Measurements from ENCODE around the gene IFT52. TPM values are rescaled to one million over a fixed set of nuclear protein-coding genes. Genes with fewer than 3 reads are reported as not detected.

The IFT52 gene
- total RNA-seq, 1 experiment from 2014 or later: 46.4 TPM

DNA sequence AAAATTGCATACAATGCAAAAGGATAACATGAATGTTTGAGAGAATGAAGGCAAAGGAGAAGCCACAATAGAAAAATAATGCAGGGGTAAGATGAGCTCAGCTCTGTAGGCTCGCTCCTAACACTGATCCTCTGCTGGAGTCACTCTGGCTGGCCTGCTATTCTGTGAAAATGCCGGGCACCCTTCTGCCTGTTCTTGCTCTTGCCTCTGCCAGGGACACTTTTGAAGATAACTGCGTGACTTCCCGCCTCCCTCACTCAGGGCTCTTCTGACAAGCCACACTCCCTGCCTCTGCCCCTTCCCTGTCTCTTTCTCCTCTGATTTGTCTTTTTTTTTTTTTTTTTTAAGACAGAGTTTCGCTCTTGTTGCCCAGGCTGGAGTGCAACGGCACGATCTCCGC is 40.9 kb downstream of the IFT52 start:
- Histone ChIP-seq H3F3A (ENCODE audit: insufficient read depth, low read depth) (no peaks in the 10 kb centered on the region; the same call in 1 of the 2 replicates), H4K20me1 (ENCODE audit: insufficient read depth) (no peaks in the 10 kb centered on the region), H2AFZ (no peak overlapping the region), H3K4me3 (no peak overlapping the region), H3K79me2 (ENCODE audit: low read depth) (no peaks in the 10 kb centered on the region), H3K9me2 (ENCODE audit: insufficient read depth) (no peaks in the 10 kb centered on the region), H3K27ac (no peak overlapping the region), H3K4me1 (replicated peaks; ENCODE audit: insufficient read depth) (no peaks in the 10 kb centered on the region), H3K27me3 (ENCODE audit: insufficient read depth, low read depth) (no peaks in the 10 kb centered on the region), H3K4me2 (no peak overlapping the region), H3K36me3 (ENCODE audit: low read depth) (peaks cover 14% of the 10 kb centered on the region; the same call in 1 of the 2 replicates), H3K9me3 (ENCODE audit: insufficient read depth, low read depth) (no peaks in the 10 kb centered on the region)
- CTCF ChIA-PET: no interaction called here
- DNase-seq: no peak
- intact Hi-C loops (cut with micrococcal nuclease; ENCODE audit: unreplicated experiment): no loop called here
- TF ChIP-seq EZH2 (IDR thresholded peaks at IDR 0.05; ENCODE audit: low read depth) (no peak), CTCF (conservative IDR thresholded peaks at IDR 0.05) (no peak)
- BruUV-seq (replicated peaks): no TSS peak
- POLR2A ChIA-PET (ENCODE audit: unreplicated experiment): no interaction called here

DNA sequence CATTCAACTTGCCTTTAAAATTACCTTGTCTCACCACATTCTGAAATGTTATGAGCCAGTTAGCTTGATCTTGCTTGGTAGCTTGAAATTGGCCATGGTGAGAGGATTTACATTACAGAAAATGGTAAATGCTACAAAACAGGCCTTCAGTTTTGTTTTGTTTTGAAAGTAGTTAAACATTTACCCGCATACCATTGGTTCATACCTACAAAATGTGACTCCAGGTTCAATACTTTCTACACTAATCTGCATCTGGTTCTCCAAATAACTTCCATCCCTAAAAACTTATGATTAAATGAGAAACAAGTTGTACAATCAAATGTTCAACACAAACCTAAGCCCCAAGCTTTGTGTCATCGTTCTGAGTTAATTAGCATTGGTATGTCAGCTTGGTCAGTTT is 45.7 kb downstream of the IFT52 start:
- H3K9me2 ChIP-seq (ENCODE audit: insufficient read depth): no peaks in the 10 kb centered on the region
- no peak overlapping the region for H3K27ac ChIP-seq
- H4K20me1 ChIP-seq (ENCODE audit: insufficient read depth): no peaks in the 10 kb centered on the region
- BruUV-seq (replicated peaks): no TSS peak
- ChIA-PET POLR2A (ENCODE audit: unreplicated experiment) (no interaction called here), CTCF (interaction anchor here (0.7 kb wide), 1 partner anchor 98 kb away, joined by 3 read pairs; no protein-coding TSS in a partner anchor)
- H3F3A ChIP-seq (ENCODE audit: insufficient read depth, low read depth): no peaks in the 10 kb centered on the region
- no peak overlapping the region for H3K4me3 ChIP-seq
- intact Hi-C loops (cut with micrococcal nuclease; ENCODE audit: unreplicated experiment): no loop called here
- no peaks in the 10 kb centered on the region for H3K9me3 ChIP-seq (ENCODE audit: insufficient read depth, low read depth)
- peaks cover 14% of the 10 kb centered on the region; the same call in 1 of the 2 replicates for H3K36me3 ChIP-seq (ENCODE audit: low read depth)
- no peak for TF ChIP-seq EZH2 (IDR thresholded peaks at IDR 0.05; ENCODE audit: low read depth)
- no peak for TF ChIP-seq CTCF (conservative IDR thresholded peaks at IDR 0.05)
- H2AFZ ChIP-seq: no peak overlapping the region
- no peaks in the 10 kb centered on the region for H3K4me1 ChIP-seq (replicated peaks; ENCODE audit: insufficient read depth)
- no peak overlapping the region for H3K4me2 ChIP-seq
- no peaks in the 10 kb centered on the region for H3K27me3 ChIP-seq (ENCODE audit: insufficient read depth, low read depth)
- no peak for DNase-seq
- H3K79me2 ChIP-seq (ENCODE audit: low read depth): no peaks in the 10 kb centered on the region

- no peaks in the 10 kb centered on the region for H4K20me1 ChIP-seq (ENCODE audit: insufficient read depth)
- BruUV-seq (replicated peaks): no TSS peak
- intact Hi-C loops (cut with micrococcal nuclease; ENCODE audit: unreplicated experiment): no loop called here
- H3K4me1 ChIP-seq (replicated peaks; ENCODE audit: insufficient read depth): no peaks in the 10 kb centered on the region
- TF ChIP-seq CTCF (conservative IDR thresholded peaks at IDR 0.05) (no peak), EZH2 (IDR thresholded peaks at IDR 0.05; ENCODE audit: low read depth) (no peak)
- DNase-seq: no peak
- H2AFZ ChIP-seq: no peak overlapping the region
- no peaks in the 10 kb centered on the region for H3K27me3 ChIP-seq (ENCODE audit: insufficient read depth, low read depth)
- peaks cover 11% of the 10 kb centered on the region; the same call in 1 of the 2 replicates for H3K36me3 ChIP-seq (ENCODE audit: low read depth)
- H3K4me2 ChIP-seq: no peak overlapping the region
- no peaks in the 10 kb centered on the region for H3K9me2 ChIP-seq (ENCODE audit: insufficient read depth)
- no peak overlapping the region for H3K4me3 ChIP-seq
- no peaks in the 10 kb centered on the region for H3F3A ChIP-seq (ENCODE audit: insufficient read depth, low read depth)
- ChIA-PET CTCF (no interaction called here), POLR2A (ENCODE audit: unreplicated experiment) (no interaction called here)
- no peaks in the 10 kb centered on the region for H3K79me2 ChIP-seq (ENCODE audit: low read depth)
- no peaks in the 10 kb centered on the region for H3K9me3 ChIP-seq (ENCODE audit: insufficient read depth, low read depth)
- H3K27ac ChIP-seq: no peak overlapping the region
Observed at GRCh38 chr20:43642548-43642947, 51.8 kb downstream of the IFT52 start.

All from PC-9 (cell line).